Vagina (tissue), 2 donors: ENCODE results near the gene OGDH.

Experiments
- CTCF ChIP-seq, 3 experiments: fragments of 450-650 bp in 2 of 3; fragments of 200-600 bp in 1 of 3; sonication (generic) in 1 of 3; IDR thresholded peaks; one replicate each; pipeline ENCODE4 v1.5.1; 2017 to 2019; ENCODE audit warnings: antibody characterized with exemption in 3 of 3, mild to moderate bottlenecking in 2 of 3, moderate library complexity in 2 of 3
- POLR2A ChIP-seq, 2 donors: fragments of 450-650 bp; IDR thresholded peaks; one replicate each; pipeline ENCODE4 v1.6.1; 2017; ENCODE audit warnings: antibody characterized with exemption in 2 of 2, mild to moderate bottlenecking in 2 of 2, moderate library complexity in 2 of 2
- POLR2AphosphoS5 ChIP-seq, 2 donors: sonication (generic); formaldehyde crosslinking; IDR thresholded peaks; one replicate each; pipeline ENCODE4 v1.9.0; 2017; ENCODE audit warnings: antibody characterized with exemption in 2 of 2, mild to moderate bottlenecking in 2 of 2, low read depth in 1 of 2; ENCODE audit not compliant: insufficient read depth in 1 of 2

GRCh38 chr7:44740055-44740454, 133.6 kb downstream of the OGDH start:
- TF ChIP-seq CTCF (IDR thresholded peaks at IDR 0.05), result no peak
- TF ChIP-seq POLR2A (IDR thresholded peaks at IDR 0.05), result no peak
- no peak for TF ChIP-seq POLR2AphosphoS5 (IDR thresholded peaks at IDR 0.05; ENCODE audit: insufficient read depth in 1 of 2, low read depth in 1 of 2)
